OCI-LY3 (cell line): ENCODE measurements around the gene GAS2L1.

Experiments used
- H2AFZ ChIP-seq: fragments of 200-600, 300-600 bp; shearing (Covaris generic); 2 replicates; pipeline ENCODE4 v1.6.0; 2014; ENCODE audit warnings: antibody characterized with exemption, low read depth, low read length
- H3K27ac ChIP-seq: fragments of 200-600, 300-600 bp; sonication (generic); 2 replicates; pipeline ENCODE4 v1.5.1; 2014; ENCODE audit warnings: mild to moderate bottlenecking, low read length, moderate library complexity, mixed read lengths
- H3K27me3 ChIP-seq: fragments of 200-600, 300-600 bp; sonication (generic); 2 replicates; pipeline ENCODE4 v1.6.1; 2014; ENCODE audit warnings: low read depth, low read length, mixed read lengths
- H3K36me3 ChIP-seq: fragments of 200-600, 300-600 bp; sonication (generic); replicated peaks from 2 replicates; pipeline ENCODE3; 2014; ENCODE audit warnings: low read depth, low read length, mixed read lengths
- H3K4me1 ChIP-seq: fragments of 300-600, 200-600 bp; sonication (generic); 2 replicates; pipeline ENCODE4 v1.6.1; 2014; ENCODE audit warnings: low read length, mixed read lengths
- H3K4me2 ChIP-seq: fragments of 200-600, 300-600 bp; sonication (generic); 2 replicates; pipeline ENCODE4 v1.6.1; 2014; ENCODE audit warnings: low read length, mixed read lengths
- H3K4me3 ChIP-seq: fragments of 300-600, 200-600 bp; sonication (generic); 2 replicates; pipeline ENCODE4 v1.5.1; 2014; ENCODE audit warnings: antibody characterized with exemption, mild to moderate bottlenecking, low read length, moderate library complexity
- H3K79me2 ChIP-seq: fragments of 300-600, 200-600 bp; shearing (Covaris generic); 2 replicates; pipeline ENCODE4 v1.6.1; 2014; ENCODE audit warnings: mild to moderate bottlenecking, low read length, mixed read lengths
- H3K9ac ChIP-seq: fragments of 300-600, 200-600 bp; shearing (Covaris generic); 2 replicates; pipeline ENCODE4 v1.6.0; 2014; ENCODE audit warnings: mild to moderate bottlenecking, low read length, moderate library complexity
- H3K9me3 ChIP-seq: fragments of 200-600, 300-600 bp; shearing (Covaris generic); 2 replicates; pipeline ENCODE4 v1.6.1; 2014; ENCODE audit warnings: low read length, mixed read lengths; ENCODE audit not compliant: insufficient read depth
- H4K20me1 ChIP-seq: fragments of 200-600, 300-600 bp; sonication (generic); 2 replicates; pipeline ENCODE4 v1.6.1; 2016; ENCODE audit warnings: low read length, mixed read lengths; ENCODE audit not compliant: insufficient read depth
- EZH2phosphoT487 ChIP-seq: fragments of 200-600 bp; shearing (Covaris generic); IDR thresholded peaks from 2 replicates; pipeline ENCODE4 v1.6.1; 2018; ENCODE audit warnings: antibody characterized with exemption, mixed run types, low read depth
- TF ChIP-seq, protein P1 (sequence below): fragments of 200-600, 300-600 bp; sonication (generic); IDR thresholded peaks from 2 replicates; pipeline ENCODE4 v1.5.1; 2014; ENCODE audit warnings: antibody characterized with exemption, low read length, low read depth

Gene GAS2L1

DNA sequence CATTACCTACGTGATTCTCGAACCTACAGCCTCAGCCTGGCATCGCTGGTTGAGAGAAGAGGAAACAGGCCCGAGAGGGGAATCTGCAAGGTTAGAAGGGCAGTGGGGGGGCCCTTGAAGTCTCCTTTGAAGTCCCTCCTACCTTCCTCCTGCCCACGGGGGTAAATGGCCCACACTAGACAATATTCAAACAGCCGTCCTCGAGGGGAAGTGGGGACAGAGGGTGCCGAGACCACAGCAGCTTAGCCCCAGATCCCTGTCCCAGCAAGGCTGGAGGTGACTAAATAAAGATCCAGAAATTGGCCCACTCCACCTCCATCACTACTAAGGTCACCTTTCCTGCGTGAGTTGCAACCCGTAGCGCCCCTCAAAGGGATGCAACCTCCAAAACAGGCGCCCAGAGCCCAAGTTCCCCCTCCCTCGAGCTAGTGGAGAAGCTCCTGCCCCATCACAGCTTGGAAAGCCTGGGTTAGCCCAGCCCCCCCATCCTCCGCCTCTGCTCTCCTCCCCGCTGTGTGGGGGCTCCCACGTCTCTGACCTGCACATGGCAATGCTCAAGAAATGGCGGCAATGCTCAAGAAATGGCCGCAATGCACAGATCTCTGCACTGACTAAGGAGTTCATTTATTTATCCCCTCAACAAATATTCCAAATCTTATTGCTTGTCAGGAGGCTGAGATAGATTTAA lies 9.8 kb downstream of the GAS2L1 start:
- Histone ChIP-seq H2AFZ (no peak overlapping the region), H3K9ac (no peak overlapping the region), H4K20me1 (no peaks in the 10 kb centered on the region), H3K79me2 (no peaks in the 10 kb centered on the region), H3K27me3 (no peaks in the 10 kb centered on the region), H3K4me3 (no peak overlapping the region), H3K4me1 (no peaks in the 10 kb centered on the region), H3K36me3 (no peaks in the 10 kb centered on the region), H3K27ac (no peak overlapping the region), H3K4me2 (no peak overlapping the region), H3K9me3 (no peaks in the 10 kb centered on the region)
- TF ChIP-seq, protein P1, sequence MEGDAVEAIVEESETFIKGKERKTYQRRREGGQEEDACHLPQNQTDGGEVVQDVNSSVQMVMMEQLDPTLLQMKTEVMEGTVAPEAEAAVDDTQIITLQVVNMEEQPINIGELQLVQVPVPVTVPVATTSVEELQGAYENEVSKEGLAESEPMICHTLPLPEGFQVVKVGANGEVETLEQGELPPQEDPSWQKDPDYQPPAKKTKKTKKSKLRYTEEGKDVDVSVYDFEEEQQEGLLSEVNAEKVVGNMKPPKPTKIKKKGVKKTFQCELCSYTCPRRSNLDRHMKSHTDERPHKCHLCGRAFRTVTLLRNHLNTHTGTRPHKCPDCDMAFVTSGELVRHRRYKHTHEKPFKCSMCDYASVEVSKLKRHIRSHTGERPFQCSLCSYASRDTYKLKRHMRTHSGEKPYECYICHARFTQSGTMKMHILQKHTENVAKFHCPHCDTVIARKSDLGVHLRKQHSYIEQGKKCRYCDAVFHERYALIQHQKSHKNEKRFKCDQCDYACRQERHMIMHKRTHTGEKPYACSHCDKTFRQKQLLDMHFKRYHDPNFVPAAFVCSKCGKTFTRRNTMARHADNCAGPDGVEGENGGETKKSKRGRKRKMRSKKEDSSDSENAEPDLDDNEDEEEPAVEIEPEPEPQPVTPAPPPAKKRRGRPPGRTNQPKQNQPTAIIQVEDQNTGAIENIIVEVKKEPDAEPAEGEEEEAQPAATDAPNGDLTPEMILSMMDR, result no peak
- TF ChIP-seq EZH2phosphoT487, result no peak

- H3K4me2 ChIP-seq, result no peak overlapping the region
- H3K36me3 ChIP-seq, result no peaks in the 10 kb centered on the region
- no peaks in the 10 kb centered on the region for H4K20me1 ChIP-seq
- no peaks in the 10 kb centered on the region for H3K4me1 ChIP-seq
- H3K9ac ChIP-seq, result no peak overlapping the region
- H3K27ac ChIP-seq, result no peak overlapping the region
- no peaks in the 10 kb centered on the region for H3K79me2 ChIP-seq
- TF ChIP-seq EZH2phosphoT487, result no peak
- TF ChIP-seq, protein P1, result no peak
- no peak overlapping the region for H2AFZ ChIP-seq
- no peaks in the 10 kb centered on the region for H3K9me3 ChIP-seq
- no peak overlapping the region for H3K4me3 ChIP-seq
- no peaks in the 10 kb centered on the region for H3K27me3 ChIP-seq
Observed at GRCh38 chr22:29317827-29318454, 11.5 kb downstream of the GAS2L1 start.

GRCh38 chr22:29319072-29319471 lies 12.6 kb downstream of the GAS2L1 start:
- Histone ChIP-seq H3K9me3 (no peaks in the 10 kb centered on the region), H3K27ac (no peak overlapping the region), H2AFZ (no peak overlapping the region), H3K4me1 (no peaks in the 10 kb centered on the region), H3K79me2 (no peaks in the 10 kb centered on the region), H3K4me2 (no peak overlapping the region), H3K36me3 (no peaks in the 10 kb centered on the region), H3K4me3 (no peak overlapping the region), H4K20me1 (no peaks in the 10 kb centered on the region), H3K27me3 (no peaks in the 10 kb centered on the region), H3K9ac (no peak overlapping the region)
- no peak for TF ChIP-seq EZH2phosphoT487
- TF ChIP-seq, protein P1, result no peak

DNA sequence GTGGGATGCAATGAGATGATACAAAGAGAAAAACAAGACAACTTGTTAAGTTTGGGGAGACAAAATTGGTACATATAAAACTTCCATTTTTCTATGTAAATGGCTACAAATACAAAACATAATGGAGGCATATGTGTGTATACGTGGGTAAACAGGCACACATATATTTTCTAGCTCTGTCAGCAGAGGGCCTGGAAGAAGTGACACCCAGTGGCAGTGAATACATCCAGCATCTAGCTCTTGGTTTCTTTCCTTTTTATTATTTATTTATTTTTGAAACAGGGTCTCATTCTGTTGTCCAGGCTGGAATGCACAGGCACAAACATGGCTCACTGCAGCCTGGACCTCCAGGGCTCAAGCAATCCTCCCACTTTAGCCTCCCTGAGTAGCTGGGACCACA lies 14.1 kb downstream of the GAS2L1 start:
- Histone ChIP-seq H3K27ac (no peak overlapping the region), H4K20me1 (no peaks in the 10 kb centered on the region), H3K36me3 (peaks cover 4% of the 10 kb centered on the region), H3K27me3 (no peaks in the 10 kb centered on the region), H3K4me1 (no peaks in the 10 kb centered on the region), H2AFZ (no peak overlapping the region), H3K4me2 (no peak overlapping the region), H3K79me2 (no peaks in the 10 kb centered on the region), H3K4me3 (no peak overlapping the region), H3K9me3 (no peaks in the 10 kb centered on the region), H3K9ac (no peak overlapping the region)
- TF ChIP-seq, protein P1, result no peak
- TF ChIP-seq EZH2phosphoT487, result no peak
